ENCODE data around the gene TCF7L2.

GRCh38 chr10:113159563-113159962, 209.5 kb downstream of the TCF7L2 start:
- no peak for TF ChIP-seq ZFP91 (CRISPR knock-in tag; IDR thresholded peaks at IDR 0.05)
- no peak for TF ChIP-seq SMC3 (conservative IDR thresholded peaks at IDR 0.05; ENCODE audit: insufficient read depth, low read depth, low read length)
- no peak for TF ChIP-seq PREB (CRISPR knock-in tag; IDR thresholded peaks at IDR 0.05)
- TF ChIP-seq SPI1 (IDR thresholded peaks at IDR 0.05; ENCODE audit: borderline replicate concordance, low read depth, low read length) = no peak
- TF ChIP-seq GTF2F1 (IDR thresholded peaks at IDR 0.05; ENCODE audit: low read depth, low read length) = no peak
- no peak for TF ChIP-seq CTCF (IDR thresholded peaks at IDR 0.05 in 2 of 3, conservative IDR thresholded peaks at IDR 0.05 in 1 of 3; ENCODE audit: insufficient read depth in 2 of 3, low read depth in 1 of 3, low read length in 3 of 3)
- no peak for TF ChIP-seq AFF4 (CRISPR knock-in tag; IDR thresholded peaks at IDR 0.05)
- no peak for TF ChIP-seq ZNF609 (CRISPR knock-in tag; IDR thresholded peaks at IDR 0.05; ENCODE audit: borderline replicate concordance)
- no peak for TF ChIP-seq CEBPB (tag; IDR thresholded peaks at IDR 0.05)
- TF ChIP-seq NR1H2 (CRISPR knock-in tag; IDR thresholded peaks at IDR 0.05) = no peak
- TF ChIP-seq MAX (CRISPR knock-in tag; IDR thresholded peaks at IDR 0.05) = no peak
- no peak for TF ChIP-seq RBFOX2 (IDR thresholded peaks at IDR 0.05; ENCODE audit: low read depth, low read length)
- no peak for TF ChIP-seq CREBBP (IDR thresholded peaks at IDR 0.05; ENCODE audit: low read depth, low read length)
- no peak for TF ChIP-seq ZFP30 (CRISPR knock-in tag; IDR thresholded peaks at IDR 0.05; ENCODE audit: borderline replicate concordance)
